ENCODE measurements around the gene KLC3. TPM values are rescaled to one million over a fixed set of nuclear protein-coding genes. Genes with fewer than 3 reads are reported as not detected.

Gene KLC3
- polyA plus RNA-seq, 1 of the 3 experiments (the other 2 are of a cell fraction) = 1.2 TPM

DNA sequence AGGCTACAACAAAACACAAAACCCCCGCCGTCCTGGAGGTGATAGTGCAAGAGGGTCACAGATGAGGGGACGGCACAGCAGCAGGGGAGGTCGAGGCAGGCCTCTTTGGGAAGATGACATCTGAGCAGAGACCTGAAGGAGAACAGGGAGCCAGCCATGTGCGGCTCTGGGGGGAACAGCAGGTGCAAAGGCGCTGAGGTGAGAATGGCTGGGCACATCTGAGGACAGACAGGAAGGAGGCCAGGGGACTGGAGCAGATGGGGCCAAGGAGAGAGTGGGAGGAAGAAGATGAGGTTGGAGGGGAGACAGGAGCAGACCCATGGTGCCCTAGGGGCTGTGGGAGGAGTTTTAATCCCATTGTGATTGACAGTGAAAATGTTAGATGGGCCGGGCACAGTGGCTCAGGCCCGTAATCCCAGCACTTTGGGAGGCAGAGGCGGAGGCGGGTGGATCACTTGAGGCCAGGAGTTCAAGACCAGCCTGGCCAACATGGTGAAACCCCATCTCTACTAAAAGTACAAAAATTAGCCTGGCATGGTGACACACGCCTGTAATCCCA lies 16.1 kb upstream of the KLC3 start:
- no peak overlapping the region for H3K4me2 ChIP-seq
- H3K4me3 ChIP-seq (ENCODE audit: low read depth in 2 of 2, low read length in 1 of 2) = no peak overlapping the region
- H3K27ac ChIP-seq (ENCODE audit: low read depth in 2 of 2, low read length in 1 of 2) = no peak overlapping the region
- peaks cover 0 to 5% of the 10 kb centered on the region in 2 experiments; a peak in 1 of 4 replicates for H3K4me1 ChIP-seq (ENCODE audit: control insufficient read depth in 1 of 2, insufficient read depth in 2 of 2, low read depth in 1 of 2, low read length in 1 of 2)
- no peaks in the 10 kb centered on the region for H3K36me3 ChIP-seq (replicated peaks in 1 of 2; ENCODE audit: control insufficient read depth in 1 of 2, insufficient read depth in 2 of 2, low read length in 1 of 2)
- POLR2A ChIA-PET = no interaction called here
- DNase-seq = no peak
- no peak overlapping the region for H3K9ac ChIP-seq
- H3K27me3 ChIP-seq (ENCODE audit: insufficient read depth) = no peaks in the 10 kb centered on the region
- no peaks in the 10 kb centered on the region for H3K9me2 ChIP-seq
- CTCF ChIA-PET = interaction anchor here (2.1 kb wide), 1 partner anchor 14 kb away, joined by 6 read pairs; no protein-coding TSS in a partner anchor
- no peaks in the 10 kb centered on the region for H4K20me1 ChIP-seq (ENCODE audit: insufficient read depth)
- H3K9me3 ChIP-seq = no peaks in the 10 kb centered on the region
- no peak overlapping the region for H2AFZ ChIP-seq (ENCODE audit: low read depth)
- no peak for TF ChIP-seq RFX5 (IDR thresholded peaks at IDR 0.05; ENCODE audit: low read length)
- H3F3A ChIP-seq (replicated peaks; ENCODE audit: insufficient read depth) = no peaks in the 10 kb centered on the region
- no peaks in the 10 kb centered on the region for H3K79me2 ChIP-seq (ENCODE audit: insufficient read depth)
- WGBS (ENCODE audit: low lambda C conversion rate) = 87% methylated on average over 11 of the region's 11 CpGs

DNA sequence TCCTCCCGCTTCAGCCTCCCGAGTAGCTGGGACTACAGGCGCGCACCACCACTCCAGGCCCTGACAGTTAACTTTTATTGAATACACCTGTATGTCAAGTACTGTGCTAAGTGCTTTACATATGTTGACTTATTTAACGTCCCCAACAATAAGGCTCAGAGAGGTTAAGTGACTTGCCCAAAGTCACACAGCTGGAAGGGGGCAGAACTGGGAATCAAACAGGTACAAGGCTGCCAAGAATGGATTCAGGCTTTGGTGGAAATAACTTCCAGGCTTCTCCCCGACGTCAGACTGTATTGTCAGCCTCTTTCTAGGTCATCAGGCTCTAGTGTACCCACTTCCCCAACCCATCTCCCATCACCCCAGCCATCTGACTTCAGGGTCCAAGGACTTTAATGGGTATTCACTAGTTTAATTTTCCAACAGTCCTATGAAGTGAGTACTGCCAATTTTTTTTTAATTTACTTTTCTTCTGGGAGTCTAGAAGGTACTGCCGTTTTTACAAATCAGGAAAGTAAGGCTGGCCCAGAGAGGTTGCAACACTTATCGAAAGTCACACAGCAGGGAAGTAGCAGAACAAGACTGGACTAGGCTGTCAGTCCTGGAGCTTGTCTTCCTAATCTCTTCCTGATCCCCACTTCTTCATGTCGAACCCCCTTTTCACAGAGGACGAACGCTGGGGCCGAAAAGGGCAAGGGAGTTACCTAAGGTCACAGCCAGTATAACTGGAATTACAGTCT lies 13.0 kb upstream of the KLC3 start:
- Histone ChIP-seq H3K27me3 (ENCODE audit: insufficient read depth) (no peaks in the 10 kb centered on the region), H3K9me3 (no peaks in the 10 kb centered on the region), H3K79me2 (ENCODE audit: insufficient read depth) (no peaks in the 10 kb centered on the region), H3F3A (replicated peaks; ENCODE audit: insufficient read depth) (no peaks in the 10 kb centered on the region), H3K27ac (ENCODE audit: low read depth in 2 of 2, low read length in 1 of 2) (no peak overlapping the region), H3K4me2 (no peak overlapping the region), H3K4me3 (ENCODE audit: low read depth in 2 of 2, low read length in 1 of 2) (no peak overlapping the region), H4K20me1 (ENCODE audit: insufficient read depth) (no peaks in the 10 kb centered on the region), H2AFZ (ENCODE audit: low read depth) (no peak overlapping the region), H3K4me1 (ENCODE audit: control insufficient read depth in 1 of 2, insufficient read depth in 2 of 2, low read depth in 1 of 2, low read length in 1 of 2) (peaks cover 0 to 5% of the 10 kb centered on the region in 2 experiments; a peak in 1 of 4 replicates), H3K36me3 (replicated peaks in 1 of 2; ENCODE audit: control insufficient read depth in 1 of 2, insufficient read depth in 2 of 2, low read length in 1 of 2) (no peaks in the 10 kb centered on the region), H3K9ac (no peak overlapping the region), H3K9me2 (no peaks in the 10 kb centered on the region)
- no peak for DNase-seq
- CTCF ChIA-PET = interaction anchor here (0.7 to 2.4 kb wide), 3 partner anchors 11 to 140 kb away, joined by 3 to 13 read pairs (median 12); no protein-coding TSS in a partner anchor
- POLR2A ChIA-PET = no interaction called here
- TF ChIP-seq RFX5 (IDR thresholded peaks at IDR 0.05; ENCODE audit: low read length) = no peak
- no peak for TF ChIP-seq SIN3A (IDR thresholded peaks at IDR 0.05; ENCODE audit: borderline replicate concordance, low read depth, low read length)
- TF ChIP-seq GABPA (IDR thresholded peaks at IDR 0.05; ENCODE audit: low read depth) = no peak
- no peak for TF ChIP-seq MEF2A (IDR thresholded peaks at IDR 0.05; ENCODE audit: borderline replicate concordance, low read depth)
- no peak for TF ChIP-seq YY1 (IDR thresholded peaks at IDR 0.05; ENCODE audit: low read depth)
- no peak for TF ChIP-seq FOXJ3 (CRISPR knock-in tag; IDR thresholded peaks at IDR 0.05)
- no peak for TF ChIP-seq NRF1 (IDR thresholded peaks at IDR 0.05; ENCODE audit: low read depth, low read length)
- no peak for TF ChIP-seq EZH2phosphoT487 (IDR thresholded peaks at IDR 0.05; ENCODE audit: borderline replicate concordance, low read depth)
- no peak for TF ChIP-seq TEAD4 (IDR thresholded peaks at IDR 0.05; ENCODE audit: borderline replicate concordance, insufficient read depth)
- TF ChIP-seq, protein P1, sequence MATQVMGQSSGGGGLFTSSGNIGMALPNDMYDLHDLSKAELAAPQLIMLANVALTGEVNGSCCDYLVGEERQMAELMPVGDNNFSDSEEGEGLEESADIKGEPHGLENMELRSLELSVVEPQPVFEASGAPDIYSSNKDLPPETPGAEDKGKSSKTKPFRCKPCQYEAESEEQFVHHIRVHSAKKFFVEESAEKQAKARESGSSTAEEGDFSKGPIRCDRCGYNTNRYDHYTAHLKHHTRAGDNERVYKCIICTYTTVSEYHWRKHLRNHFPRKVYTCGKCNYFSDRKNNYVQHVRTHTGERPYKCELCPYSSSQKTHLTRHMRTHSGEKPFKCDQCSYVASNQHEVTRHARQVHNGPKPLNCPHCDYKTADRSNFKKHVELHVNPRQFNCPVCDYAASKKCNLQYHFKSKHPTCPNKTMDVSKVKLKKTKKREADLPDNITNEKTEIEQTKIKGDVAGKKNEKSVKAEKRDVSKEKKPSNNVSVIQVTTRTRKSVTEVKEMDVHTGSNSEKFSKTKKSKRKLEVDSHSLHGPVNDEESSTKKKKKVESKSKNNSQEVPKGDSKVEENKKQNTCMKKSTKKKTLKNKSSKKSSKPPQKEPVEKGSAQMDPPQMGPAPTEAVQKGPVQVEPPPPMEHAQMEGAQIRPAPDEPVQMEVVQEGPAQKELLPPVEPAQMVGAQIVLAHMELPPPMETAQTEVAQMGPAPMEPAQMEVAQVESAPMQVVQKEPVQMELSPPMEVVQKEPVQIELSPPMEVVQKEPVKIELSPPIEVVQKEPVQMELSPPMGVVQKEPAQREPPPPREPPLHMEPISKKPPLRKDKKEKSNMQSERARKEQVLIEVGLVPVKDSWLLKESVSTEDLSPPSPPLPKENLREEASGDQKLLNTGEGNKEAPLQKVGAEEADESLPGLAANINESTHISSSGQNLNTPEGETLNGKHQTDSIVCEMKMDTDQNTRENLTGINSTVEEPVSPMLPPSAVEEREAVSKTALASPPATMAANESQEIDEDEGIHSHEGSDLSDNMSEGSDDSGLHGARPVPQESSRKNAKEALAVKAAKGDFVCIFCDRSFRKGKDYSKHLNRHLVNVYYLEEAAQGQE (IDR thresholded peaks at IDR 0.05; ENCODE audit: low read depth, low read length) = no peak
- TF ChIP-seq RXRA (IDR thresholded peaks at IDR 0.05; ENCODE audit: borderline replicate concordance, low read depth) = no peak
- no peak for TF ChIP-seq GATA2 (CRISPR knock-in tag; IDR thresholded peaks at IDR 0.05)
- WGBS (ENCODE audit: low lambda C conversion rate) = 59% methylated on average over 13 of the region's 13 CpGs

Data from SK-N-SH (cell line).